ENCODE measurements around the gene RPL22L1. TPM values are rescaled to one million over a fixed set of nuclear protein-coding genes. Genes with fewer than 3 reads are reported as not detected.
"Not testable (repeated sequence)": the region's sequence is repeated elsewhere in the genome, so short reads cannot be mapped to it uniquely, and the experiment has no call there.

The RPL22L1 gene
- total and polyA plus RNA-seq, 2 donors (not counting 1 experiment from before 2014, with no cell fraction given) = 46.1 to 147 TPM

- Histone ChIP-seq H3K9me3 (ENCODE audit: control extremely low read depth in 1 of 3, control insufficient read depth in 2 of 3, insufficient read depth in 1 of 3, low read length in 2 of 3) (no peaks in the 10 kb centered on the region), H3K36me3 (replicated peaks in 1 of 2; ENCODE audit: control extremely low read depth in 1 of 2, control insufficient read depth in 1 of 2, extremely low read depth in 1 of 2, insufficient read depth in 2 of 2, low read length in 1 of 2) (no peaks in the 10 kb centered on the region), H3K4me2 (replicated peaks; ENCODE audit: low read depth, low read length, poor library complexity, severe bottlenecking) (no peak overlapping the region), H2AFZ (ENCODE audit: insufficient read depth, low read depth, low read length, poor library complexity, severe bottlenecking) (no peak overlapping the region), H4K20me1 (ENCODE audit: control insufficient read depth, insufficient read depth, low read length, poor library complexity, severe bottlenecking) (no peaks in the 10 kb centered on the region), H3K4me3 (ENCODE audit: control extremely low read depth in 1 of 5, extremely low read depth in 1 of 5, insufficient read depth in 1 of 5, low read depth in 2 of 5, low read length in 4 of 5) (no peak overlapping the region), H3K79me2 (ENCODE audit: control insufficient read depth, insufficient read depth, low read length) (no peaks in the 10 kb centered on the region), H3K27ac (ENCODE audit: low read length in 2 of 2) (no peak overlapping the region), H3K9ac (ENCODE audit: low read length) (no peak overlapping the region), H3K27me3 (replicated peaks in 1 of 4; ENCODE audit: control extremely low read depth in 1 of 4, control insufficient read depth in 3 of 4, insufficient read depth in 4 of 4, low read length in 3 of 4) (peaks cover 0 to 24% (median 14%) of the 10 kb centered on the region in 4 experiments), H3K4me1 (ENCODE audit: control insufficient read depth in 2 of 2, insufficient read depth in 2 of 2, low read length in 2 of 2) (no peaks in the 10 kb centered on the region)
- no peaks in the 10 kb centered on the region for H3K9me3 Mint-ChIP-seq (ENCODE audit: insufficient read depth)
- H3K27ac Mint-ChIP-seq = no peak overlapping the region
- no peak overlapping the region for H3K4me3 Mint-ChIP-seq
- ChIA-PET CTCF (no interaction called here), POLR2A (no interaction called here)
- no CpG with 5 or more reads among the region's 2 CpGs for whole genome bisulfite sequencing (ENCODE audit: insufficient coverage)
- H3K27me3 Mint-ChIP-seq = peaks cover 36% of the 10 kb centered on the region
- H3K4me1 Mint-ChIP-seq = no peaks in the 10 kb centered on the region
- TF ChIP-seq CTCF (IDR thresholded peaks at IDR 0.05) = no peak
- TF ChIP-seq EZH2 (IDR thresholded peaks at IDR 0.05; ENCODE audit: borderline replicate concordance, insufficient read depth, low read depth, low read length, poor library complexity, severe bottlenecking) = no peak
- ATAC-seq (ENCODE audit: low read depth) (no peak), DNase-seq (no peak)
- intact Hi-C loops (cut with micrococcal nuclease) = no loop called here
Measured at GRCh38 chr3:170826047-170826446, 43.9 kb downstream of the RPL22L1 start.

- H3K4me3 ChIP-seq (ENCODE audit: control extremely low read depth in 1 of 5, extremely low read depth in 1 of 5, insufficient read depth in 1 of 5, low read depth in 2 of 5, low read length in 4 of 5); H3K27ac Mint-ChIP-seq; H3K4me1 Mint-ChIP-seq; H3K36me3 ChIP-seq (replicated peaks in 1 of 2; ENCODE audit: control extremely low read depth in 1 of 2, control insufficient read depth in 1 of 2, extremely low read depth in 1 of 2, insufficient read depth in 2 of 2, low read length in 1 of 2); H3K27ac ChIP-seq (ENCODE audit: low read length in 2 of 2); H4K20me1 ChIP-seq (ENCODE audit: control insufficient read depth, insufficient read depth, low read length, poor library complexity, severe bottlenecking); ATAC-seq (ENCODE audit: low read depth); H3K4me3 Mint-ChIP-seq; H3K9ac ChIP-seq (ENCODE audit: low read length); intact Hi-C loops (cut with micrococcal nuclease); H2AFZ ChIP-seq (ENCODE audit: insufficient read depth, low read depth, low read length, poor library complexity, severe bottlenecking); H3K9me3 Mint-ChIP-seq (ENCODE audit: insufficient read depth); H3K9me3 ChIP-seq (ENCODE audit: control extremely low read depth in 1 of 3, control insufficient read depth in 2 of 3, insufficient read depth in 1 of 3, low read length in 2 of 3); H3K27me3 ChIP-seq (replicated peaks in 1 of 4; ENCODE audit: control extremely low read depth in 1 of 4, control insufficient read depth in 3 of 4, insufficient read depth in 4 of 4, low read length in 3 of 4); H3K4me1 ChIP-seq (ENCODE audit: control insufficient read depth in 2 of 2, insufficient read depth in 2 of 2, low read length in 2 of 2); DNase-seq; H3K4me2 ChIP-seq (replicated peaks; ENCODE audit: low read depth, low read length, poor library complexity, severe bottlenecking); H3K79me2 ChIP-seq (ENCODE audit: control insufficient read depth, insufficient read depth, low read length): not testable (repeated sequence)
- ChIA-PET CTCF (interaction anchor here (1.4 kb wide), 1 partner anchor 12 kb away, joined by 4 read pairs; no protein-coding TSS in a partner anchor), POLR2A (interaction anchor here (0.7 kb wide), 1 partner anchor 525 kb away, joined by 4 read pairs; no protein-coding TSS in a partner anchor)
- WGBS (ENCODE audit: insufficient coverage) = no CpG with 5 or more reads among the region's 2 CpGs
- peaks cover 34% of the 10 kb centered on the region for H3K27me3 Mint-ChIP-seq
Measured at GRCh38 chr3:170823562-170823961, 46.4 kb downstream of the RPL22L1 start.

- H2AFZ ChIP-seq (ENCODE audit: insufficient read depth, low read depth, low read length, poor library complexity, severe bottlenecking); H3K9me3 ChIP-seq (ENCODE audit: control extremely low read depth in 1 of 3, control insufficient read depth in 2 of 3, insufficient read depth in 1 of 3, low read length in 2 of 3); H3K4me3 Mint-ChIP-seq; H3K27ac ChIP-seq (ENCODE audit: low read length in 2 of 2); H3K27me3 ChIP-seq (replicated peaks in 1 of 4; ENCODE audit: control extremely low read depth in 1 of 4, control insufficient read depth in 3 of 4, insufficient read depth in 4 of 4, low read length in 3 of 4); H3K4me1 Mint-ChIP-seq; H3K79me2 ChIP-seq (ENCODE audit: control insufficient read depth, insufficient read depth, low read length); ATAC-seq (ENCODE audit: low read depth); H4K20me1 ChIP-seq (ENCODE audit: control insufficient read depth, insufficient read depth, low read length, poor library complexity, severe bottlenecking); H3K4me2 ChIP-seq (replicated peaks; ENCODE audit: low read depth, low read length, poor library complexity, severe bottlenecking); intact Hi-C loops (cut with micrococcal nuclease); H3K27ac Mint-ChIP-seq; POLR2A ChIA-PET; H3K9me3 Mint-ChIP-seq (ENCODE audit: insufficient read depth); H3K36me3 ChIP-seq (replicated peaks in 1 of 2; ENCODE audit: control extremely low read depth in 1 of 2, control insufficient read depth in 1 of 2, extremely low read depth in 1 of 2, insufficient read depth in 2 of 2, low read length in 1 of 2); H3K4me3 ChIP-seq (ENCODE audit: control extremely low read depth in 1 of 5, extremely low read depth in 1 of 5, insufficient read depth in 1 of 5, low read depth in 2 of 5, low read length in 4 of 5); H3K4me1 ChIP-seq (ENCODE audit: control insufficient read depth in 2 of 2, insufficient read depth in 2 of 2, low read length in 2 of 2); CTCF ChIA-PET; DNase-seq; H3K9ac ChIP-seq (ENCODE audit: low read length): not testable (repeated sequence)
- no CpG with 5 or more reads among the region's 1 CpG for WGBS (ENCODE audit: insufficient coverage)
- peaks cover 36% of the 10 kb centered on the region for H3K27me3 Mint-ChIP-seq
Measured at GRCh38 chr3:170818325-170818724, 51.7 kb downstream of the RPL22L1 start.
